Neuronal stem cell (in vitro differentiated cells): ENCODE measurements around the gene POGLUT2.

ENCODE experiments used
- DNase-seq: peaks from one replicate; pipeline ENCODE4 v3.0.0-alpha.2; 2013; ENCODE audit warnings: low spot score
- H2AFZ ChIP-seq: one replicate; pipeline ENCODE4 v1.6.1; 2013; ENCODE audit warnings: mild to moderate bottlenecking, low read length, inconsistent platforms
- H2AK5ac ChIP-seq: 2 replicates; pipeline ENCODE4 v1.6.1; 2013; ENCODE audit warnings: low read depth, mild to moderate bottlenecking, inconsistent platforms, low read length, moderate library complexity, mixed read lengths
- H2BK120ac ChIP-seq: 2 replicates; pipeline ENCODE4 v1.6.1; 2013; ENCODE audit warnings: low read depth, mild to moderate bottlenecking, inconsistent platforms, low read length, moderate library complexity, mixed read lengths
- H2BK12ac ChIP-seq: one replicate; pipeline ENCODE4 v1.6.1; 2013; ENCODE audit warnings: low read length, inconsistent platforms
- H2BK15ac ChIP-seq: 2 replicates; pipeline ENCODE4 v1.6.1; 2013; ENCODE audit warnings: mild to moderate bottlenecking, low read length, inconsistent platforms, mixed read lengths
- H2BK5ac ChIP-seq: one replicate; pipeline ENCODE4 v1.6.1; 2013; ENCODE audit warnings: inconsistent platforms, mild to moderate bottlenecking, low read length, moderate library complexity
- H3K14ac ChIP-seq: one replicate; pipeline ENCODE4 v1.6.1; 2013; ENCODE audit warnings: low read length, inconsistent platforms
- H3K18ac ChIP-seq: 2 replicates; pipeline ENCODE4 v1.6.1; 2013; ENCODE audit warnings: low read length, inconsistent platforms
- H3K23ac ChIP-seq: 2 replicates; pipeline ENCODE4 v1.6.1; 2013; ENCODE audit warnings: low read depth, mild to moderate bottlenecking, mixed read lengths, low read length, inconsistent platforms; ENCODE audit not compliant: poor library complexity
- H3K27ac ChIP-seq: replicated peaks from 3 replicates; pipeline ENCODE4 v1.5.1; 2013; ENCODE audit warnings: low read length, inconsistent platforms
- H3K27me3 ChIP-seq, 3 experiments: 2 replicates each; pipeline ENCODE4 v1.6.1; 2013; ENCODE audit warnings: low read length in 3 of 3, mild to moderate bottlenecking in 2 of 3, inconsistent platforms in 1 of 3, low read depth in 1 of 3, mixed read lengths in 1 of 3, moderate library complexity in 1 of 3; ENCODE audit not compliant: control insufficient read depth in 3 of 3, insufficient read depth in 3 of 3
- H3K36me3 ChIP-seq, 2 donors: replicated peaks in 1 of 2; 2 replicates each; pipeline ENCODE4 v1.6.1; 2013; ENCODE audit warnings: low read length in 2 of 2; ENCODE audit not compliant: control insufficient read depth in 2 of 2, insufficient read depth in 2 of 2
- H3K4ac ChIP-seq: 2 replicates; pipeline ENCODE4 v1.6.1; 2013; ENCODE audit warnings: inconsistent platforms, mild to moderate bottlenecking, low read length, moderate library complexity
- H3K4me1 ChIP-seq, 2 donors: 1 replicate in 1 of 2; 2 replicates in 1 of 2; pipeline ENCODE4 v1.6.1; 2013; ENCODE audit warnings: low read length in 2 of 2, low read depth in 1 of 2; ENCODE audit not compliant: control insufficient read depth in 2 of 2, insufficient read depth in 1 of 2
- H3K4me2 ChIP-seq: one replicate; pipeline ENCODE4 v1.6.1; 2013; ENCODE audit warnings: mild to moderate bottlenecking, low read length, inconsistent platforms; ENCODE audit not compliant: insufficient read depth, poor library complexity, severe bottlenecking
- H3K4me3 ChIP-seq, 2 donors: 2 replicates each; pipeline ENCODE4 v1.5.1; 2013; ENCODE audit warnings: low read length in 2 of 2, mild to moderate bottlenecking in 2 of 2, inconsistent platforms in 1 of 2, moderate library complexity in 1 of 2
- H3K79me1 ChIP-seq: one replicate; pipeline ENCODE4 v1.6.1; 2013; ENCODE audit warnings: low read depth, mild to moderate bottlenecking, inconsistent platforms, low read length, moderate library complexity
- H3K9ac ChIP-seq: one replicate; pipeline ENCODE4 v1.6.1; 2013; ENCODE audit warnings: mild to moderate bottlenecking, low read depth, low read length, inconsistent platforms; ENCODE audit not compliant: poor library complexity
- H3K9me3 ChIP-seq, 2 donors: replicated peaks in 1 of 2; 2 replicates each; pipeline versions ENCODE3 to v1.6.1; 2013; ENCODE audit warnings: low read length in 2 of 2, mild to moderate bottlenecking in 2 of 2, inconsistent platforms in 1 of 2, low read depth in 1 of 2, mixed read lengths in 1 of 2, moderate library complexity in 1 of 2; ENCODE audit not compliant: control insufficient read depth in 2 of 2, insufficient read depth in 1 of 2
- H4K8ac ChIP-seq: one replicate; pipeline ENCODE4 v1.6.1; 2013; ENCODE audit warnings: low read depth, mild to moderate bottlenecking, inconsistent platforms, low read length, moderate library complexity
- H4K91ac ChIP-seq: one replicate; pipeline ENCODE4 v1.6.1; 2013; ENCODE audit warnings: low read length, low read depth, mild to moderate bottlenecking, inconsistent platforms; ENCODE audit not compliant: poor library complexity
- WGBS, 2 donors: extraction: QIAGEN DNeasy Blood & Tissue Kit; methylation state at CpG; one replicate each; pipeline ENCODE4 v1.1.7; 2013; ENCODE audit warnings: missing lambda C conversion rate in 2 of 2, mixed read lengths in 1 of 2; ENCODE audit not compliant: insufficient read length in 2 of 2, insufficient replicate concordance in 1 of 2; ENCODE audit errors: extremely low coverage in 2 of 2; 5-methylcytosine and 5-hydroxymethylcytosine counted together

Gene POGLUT2

GRCh38 chr13:102845630-102846260 is 47.0 kb upstream of the POGLUT2 start, which contains the start of gene ERCC5:
TSS of gene ERCC5 (plus strand) at chr13:102846032. CDS start at chr13:102846267, 235 bp downstream.
- Histone ChIP-seq H2BK12ac (no peak within 1 kb of the TSS), H2BK5ac (peak within 1 kb of the TSS; percentile 44), H3K27ac (peak within 1 kb of the TSS; percentile 85), H3K9ac (peak within 1 kb of the TSS; percentile 97), H3K4ac (no peak within 1 kb of the TSS), H2BK15ac (peak within 1 kb of the TSS; percentile 79), H3K9me3 (no peaks in the 10 kb centered on the region), H3K4me1 (peaks cover 0 to 3% of the 10 kb centered on the region in 2 donors), H3K79me1 (no peaks in the 10 kb centered on the region), H3K14ac (peak within 1 kb of the TSS; percentile 77), H4K91ac (no peak within 1 kb of the TSS), H2AFZ (peak within 1 kb of the TSS; percentile 88), H3K36me3 (peaks cover 0 to 10% of the 10 kb centered on the region in 2 donors), H2AK5ac (no peak within 1 kb of the TSS), H3K4me3 (peak within 1 kb of the TSS; percentile 86 to 91), H3K18ac (peak within 1 kb of the TSS; percentile 86), H3K4me2 (peak within 1 kb of the TSS; percentile 78), H4K8ac (no peak within 1 kb of the TSS), H3K23ac (peak within 1 kb of the TSS; percentile 44), H3K27me3 (no peaks in the 10 kb centered on the region), H2BK120ac (no peak within 1 kb of the TSS)
- no CpG with 5 or more reads among the region's 49 CpGs for WGBS, 2 donors
- peak; percentile 92 for DNase-seq

GRCh38 chr13:102845289-102845629 is 46.5 kb upstream of the POGLUT2 start:
- Histone ChIP-seq H4K91ac (no peak overlapping the region), H3K4me2 (peak overlapping the region; percentile 67), H2BK12ac (no peak overlapping the region), H3K4me1 (peaks cover 0 to 3% of the 10 kb centered on the region in 2 donors), H3K23ac (no peak overlapping the region), H3K27me3 (no peaks in the 10 kb centered on the region), H2BK120ac (no peak overlapping the region), H3K14ac (no peak overlapping the region), H3K18ac (no peak overlapping the region), H4K8ac (no peak overlapping the region), H2BK15ac (no peak overlapping the region), H3K27ac (peak overlapping the region; percentile 38), H3K9ac (peak overlapping the region; percentile 63), H2AK5ac (no peak overlapping the region), H3K4ac (no peak overlapping the region), H3K4me3 (peak overlapping the region; percentile 86 to 91), H3K79me1 (no peaks in the 10 kb centered on the region), H2BK5ac (peak overlapping the region; percentile 44), H3K36me3 (peaks cover 0 to 9% of the 10 kb centered on the region in 2 donors), H3K9me3 (no peaks in the 10 kb centered on the region), H2AFZ (peak overlapping the region; percentile 88)
- no peak for DNase-seq
- WGBS, 2 donors: no CpG with 5 or more reads among the region's 13 CpGs

GRCh38 chr13:102839462-102839861 is 40.7 kb upstream of the POGLUT2 start:
- H2BK15ac ChIP-seq: no peak overlapping the region
- H3K79me1 ChIP-seq: no peaks in the 10 kb centered on the region
- no peak overlapping the region for H3K9ac ChIP-seq
- DNase-seq: no peak
- H2AFZ ChIP-seq: no peak overlapping the region
- no CpG with 5 or more reads among the region's 5 CpGs for WGBS, 2 donors
- no peak overlapping the region for H2AK5ac ChIP-seq
- H2BK120ac ChIP-seq: no peak overlapping the region
- H2BK5ac ChIP-seq: no peak overlapping the region
- H3K18ac ChIP-seq: no peak overlapping the region
- no peak overlapping the region for H3K14ac ChIP-seq
- no peaks in the 10 kb centered on the region for H3K4me1 ChIP-seq
- no peak overlapping the region for H2BK12ac ChIP-seq
- no peaks in the 10 kb centered on the region for H3K27me3 ChIP-seq
- H3K9me3 ChIP-seq: no peaks in the 10 kb centered on the region
- H4K91ac ChIP-seq: no peak overlapping the region
- H4K8ac ChIP-seq: no peak overlapping the region
- no peak overlapping the region for H3K4me3 ChIP-seq
- H3K4ac ChIP-seq: no peak overlapping the region
- H3K36me3 ChIP-seq: peaks cover 0 to 58% of the 10 kb centered on the region in 2 donors
- no peak overlapping the region for H3K27ac ChIP-seq
- no peak overlapping the region for H3K23ac ChIP-seq
- H3K4me2 ChIP-seq: no peak overlapping the region

- Histone ChIP-seq H3K27ac (no peak overlapping the region), H3K79me1 (no peaks in the 10 kb centered on the region), H3K14ac (no peak overlapping the region), H3K9me3 (no peaks in the 10 kb centered on the region), H3K4me3 (no peak overlapping the region), H2BK120ac (no peak overlapping the region), H3K9ac (no peak overlapping the region), H3K18ac (no peak overlapping the region), H3K27me3 (no peaks in the 10 kb centered on the region), H3K4me2 (no peak overlapping the region), H2AK5ac (no peak overlapping the region), H4K91ac (no peak overlapping the region), H2AFZ (no peak overlapping the region), H4K8ac (no peak overlapping the region), H2BK15ac (no peak overlapping the region), H3K36me3 (peaks cover 0 to 63% of the 10 kb centered on the region in 2 donors), H2BK5ac (no peak overlapping the region), H3K23ac (no peak overlapping the region), H3K4ac (no peak overlapping the region), H3K4me1 (no peaks in the 10 kb centered on the region), H2BK12ac (no peak overlapping the region)
- DNase-seq: no peak
- no CpG with 5 or more reads among the region's 4 CpGs for WGBS, 2 donors
These were observed 40.2 kb upstream of the POGLUT2 start for GRCh38 chr13:102838982-102839381.
